RWPE2 (cell line): ENCODE measurements around the gene UNC45A.

Experiments used
- ATAC-seq: fragments of 200-7000 bp; cut with Tn5 transposase; 3 replicates; pipeline ENCODE4 v1.9.1; 2021; ENCODE audit warnings: low read depth
- DNase-seq: peaks from one replicate; pipeline ENCODE4 v3.0.0-alpha.2; 2020; ENCODE audit warnings: low spot score
- H3K27ac ChIP-seq: fragments of 450-650 bp; 2 replicates; pipeline ENCODE4 v1.5.1; 2017; ENCODE audit warnings: mild to moderate bottlenecking; ENCODE audit not compliant: poor library complexity, severe bottlenecking
- H3K27me3 ChIP-seq: fragments of 250-450 bp; sonication (Bioruptor Pico); 2 replicates; pipeline ENCODE4 v1.5.1; 2021; ENCODE audit warnings: mild to moderate bottlenecking, moderate library complexity; ENCODE audit not compliant: insufficient read depth, poor library complexity, severe bottlenecking
- H3K36me3 ChIP-seq: fragments of 250-450 bp; sonication (Bioruptor Pico); 2 replicates; pipeline ENCODE4 v1.5.1; 2020; ENCODE audit warnings: low read depth, mild to moderate bottlenecking, moderate library complexity
- H3K4me1 ChIP-seq: fragments of 250-450 bp; sonication (Bioruptor Pico); 2 replicates; pipeline ENCODE4 v1.5.1; 2021; ENCODE audit warnings: mild to moderate bottlenecking, moderate library complexity; ENCODE audit not compliant: insufficient read depth, poor library complexity, severe bottlenecking
- H3K4me3 ChIP-seq: fragments of 250-450 bp; sonication (Bioruptor Pico); 2 replicates; pipeline ENCODE4 v1.5.1; 2021; ENCODE audit warnings: mild to moderate bottlenecking, moderate library complexity; ENCODE audit not compliant: severe bottlenecking
- H3K9me3 ChIP-seq: fragments of 250-450 bp; sonication (Bioruptor Pico); 2 replicates; pipeline ENCODE4 v1.5.1; 2021; ENCODE audit warnings: mild to moderate bottlenecking, moderate library complexity; ENCODE audit not compliant: severe bottlenecking
- CTCF ChIP-seq: fragments of 450-650 bp; IDR thresholded peaks from one replicate; pipeline ENCODE4 v1.5.1; 2017; ENCODE audit warnings: mild to moderate bottlenecking, moderate library complexity; ENCODE audit not compliant: poor library complexity, severe bottlenecking

UNC45A gene

DNA sequence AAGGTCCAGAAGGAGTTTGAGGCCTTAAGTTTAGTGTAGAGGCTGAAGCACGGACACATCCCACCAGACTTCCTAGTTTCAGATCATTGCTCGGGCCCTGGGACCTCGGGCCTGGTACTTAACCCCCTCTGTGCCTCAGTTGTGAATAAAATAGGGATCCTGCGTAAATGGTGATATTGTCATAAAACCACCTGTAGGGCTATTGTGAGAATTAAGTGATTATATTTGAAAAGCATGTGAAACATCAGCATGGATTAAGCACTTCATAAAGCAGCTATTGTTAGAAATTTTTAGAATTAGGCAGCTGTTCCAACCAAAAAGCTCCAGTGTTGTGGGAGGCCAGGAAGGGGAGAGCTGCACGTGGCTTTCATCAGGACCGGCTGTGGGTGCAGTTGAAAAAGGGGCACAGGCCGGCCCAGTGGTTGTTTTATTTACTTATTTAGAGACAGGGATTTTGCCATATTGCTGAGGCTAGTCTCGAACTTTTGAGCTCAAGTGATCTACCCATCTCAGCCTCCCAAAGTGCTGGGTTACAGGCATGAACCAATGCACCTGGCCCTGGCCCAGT lies 24.0 kb downstream of the UNC45A start:
- Histone ChIP-seq H3K4me3 (no peak overlapping the region), H3K27me3 (no peaks in the 10 kb centered on the region), H3K27ac (no peak overlapping the region), H3K4me1 (peaks cover 5% of the 10 kb centered on the region), H3K36me3 (peaks cover 58% of the 10 kb centered on the region), H3K9me3 (no peaks in the 10 kb centered on the region)
- ATAC-seq (no peak), DNase-seq (no peak)
- no peak for TF ChIP-seq CTCF

- Histone ChIP-seq H3K4me1 (peaks cover 5% of the 10 kb centered on the region), H3K27ac (no peak overlapping the region), H3K27me3 (no peaks in the 10 kb centered on the region), H3K4me3 (no peak overlapping the region), H3K9me3 (no peaks in the 10 kb centered on the region), H3K36me3 (peaks cover 66% of the 10 kb centered on the region)
- TF ChIP-seq CTCF: no peak
- ATAC-seq: no peak
- DNase-seq: no peak
These were observed 24.8 kb downstream of the UNC45A start for GRCh38 chr15:90959894-90960293.

DNA sequence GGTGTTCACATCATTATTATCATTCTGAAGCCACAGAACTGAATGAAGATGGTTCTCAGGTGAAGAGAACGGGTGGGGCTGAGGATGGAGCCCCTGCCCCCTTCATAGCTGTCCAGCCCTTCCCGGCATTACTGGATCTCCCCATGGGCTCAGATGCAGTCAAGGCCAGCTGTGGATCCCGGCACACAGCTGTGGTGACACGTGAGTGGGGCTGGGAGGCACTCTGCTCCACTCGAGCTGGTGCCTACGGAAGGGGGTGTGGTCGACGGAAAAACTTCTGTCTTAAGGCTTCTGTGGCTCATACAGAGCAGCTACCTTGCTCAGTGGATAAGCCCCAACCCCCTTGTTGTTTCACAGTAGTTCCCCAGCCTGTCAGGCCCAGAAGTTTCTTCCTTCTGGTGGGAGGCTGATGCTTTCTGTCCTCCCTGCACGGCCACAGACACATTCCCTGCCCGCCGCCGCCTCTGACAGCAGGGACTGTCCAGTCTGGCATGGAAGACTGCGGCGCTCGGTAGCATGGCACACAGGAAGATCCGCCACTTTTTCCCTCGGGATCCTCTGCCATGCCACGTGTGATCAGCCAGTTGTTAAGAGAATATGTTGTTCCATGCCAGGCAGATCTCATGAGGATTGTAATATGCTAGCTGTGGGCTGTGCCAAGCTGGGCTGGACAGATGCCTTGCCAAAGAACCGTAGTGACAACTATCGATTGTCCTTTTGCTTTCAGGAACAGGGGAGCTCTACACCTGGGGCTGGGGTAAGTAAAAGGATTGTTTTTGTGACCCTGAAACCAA lies 25.4 kb downstream of the UNC45A start:
- H3K27me3 ChIP-seq: no peaks in the 10 kb centered on the region
- no peaks in the 10 kb centered on the region for H3K9me3 ChIP-seq
- H3K36me3 ChIP-seq: peaks cover 72% of the 10 kb centered on the region
- TF ChIP-seq CTCF: no peak
- no peak overlapping the region for H3K27ac ChIP-seq
- ATAC-seq: no peak
- peaks cover 5% of the 10 kb centered on the region for H3K4me1 ChIP-seq
- no peak for DNase-seq
- H3K4me3 ChIP-seq: no peak overlapping the region

GRCh38 chr15:90962021-90962420 lies 26.9 kb downstream of the UNC45A start:
- no peaks in the 10 kb centered on the region for H3K27me3 ChIP-seq
- ATAC-seq (no peak), DNase-seq (no peak)
- no peaks in the 10 kb centered on the region for H3K9me3 ChIP-seq
- no peak overlapping the region for H3K4me3 ChIP-seq
- no peaks in the 10 kb centered on the region for H3K4me1 ChIP-seq
- no peak overlapping the region for H3K27ac ChIP-seq
- H3K36me3 ChIP-seq: peaks cover 87% of the 10 kb centered on the region
- TF ChIP-seq CTCF: no peak

- ATAC-seq (no peak), DNase-seq (no peak)
These were observed 31.2 kb downstream of the UNC45A start for GRCh38 chr15:90966262-90966661.

More at GRCh38 chr15:90966262-90966661, 31.2 kb downstream of the UNC45A start:
- Histone ChIP-seq H3K27ac (no peak overlapping the region), H3K9me3 (no peaks in the 10 kb centered on the region), H3K36me3 (peaks cover 98% of the 10 kb centered on the region), H3K27me3 (no peaks in the 10 kb centered on the region), H3K4me1 (no peaks in the 10 kb centered on the region), H3K4me3 (no peak overlapping the region)
- TF ChIP-seq CTCF: no peak
